GM12865 (cell line): ENCODE results near the gene HECW1.

Experiments
- DNase-seq: peaks from one replicate; pipeline ENCODE4 v3.0.0; 2010; ENCODE audit warnings: low read depth
- H3K4me3 ChIP-seq: 2 replicates; pipeline ENCODE4 v1.5.1; 2011; ENCODE audit warnings: mild to moderate bottlenecking, low read depth, low read length, control low read depth
- TF ChIP-seq, protein P1 (sequence below): IDR thresholded peaks from 2 replicates; pipeline ENCODE4 v1.5.1; 2011; ENCODE audit warnings: low read length, control low read depth, low read depth, inconsistent platforms; ENCODE audit not compliant: insufficient read depth; ENCODE audit errors: missing control alignments

Gene HECW1

DNA sequence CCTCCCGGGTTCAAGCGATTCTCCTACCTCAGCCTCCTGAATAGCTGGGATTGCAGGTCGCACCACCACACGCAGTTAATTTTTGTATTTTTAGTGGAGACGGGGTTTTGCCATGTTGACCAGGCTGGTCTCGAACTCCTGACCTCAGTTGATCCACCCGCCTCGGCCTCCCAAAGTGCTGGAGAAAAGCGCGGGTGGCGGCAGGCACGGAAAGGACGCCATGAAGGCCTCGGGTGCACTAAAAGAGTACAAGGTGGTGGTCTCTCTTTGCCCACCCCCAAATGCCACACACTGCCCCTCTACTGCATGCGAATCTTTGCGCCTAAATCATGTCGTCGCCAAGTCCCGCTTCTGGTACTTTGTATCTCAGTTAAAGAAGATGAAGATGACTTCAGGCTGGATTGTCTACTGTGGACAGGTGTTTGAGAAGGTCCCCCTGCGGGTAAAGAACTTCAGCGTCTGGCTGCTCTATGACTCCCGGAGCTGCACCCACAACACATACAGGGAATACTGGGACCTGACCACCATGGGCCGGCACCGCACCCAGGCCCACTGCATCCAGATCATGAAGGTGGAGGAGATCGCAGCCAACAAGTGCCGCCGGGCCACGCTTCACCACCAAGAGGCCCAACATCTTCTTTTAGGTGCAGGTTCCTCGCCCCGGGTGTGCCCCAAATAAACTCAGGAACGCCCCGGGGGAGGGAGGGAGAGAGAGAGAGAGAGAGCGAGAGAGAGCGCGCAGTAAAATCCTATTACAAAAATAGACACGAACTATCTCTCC lies 161.7 kb downstream of the HECW1 start:
- no peak for DNase-seq
- no peak overlapping the region for H3K4me3 ChIP-seq
- TF ChIP-seq, protein P1, sequence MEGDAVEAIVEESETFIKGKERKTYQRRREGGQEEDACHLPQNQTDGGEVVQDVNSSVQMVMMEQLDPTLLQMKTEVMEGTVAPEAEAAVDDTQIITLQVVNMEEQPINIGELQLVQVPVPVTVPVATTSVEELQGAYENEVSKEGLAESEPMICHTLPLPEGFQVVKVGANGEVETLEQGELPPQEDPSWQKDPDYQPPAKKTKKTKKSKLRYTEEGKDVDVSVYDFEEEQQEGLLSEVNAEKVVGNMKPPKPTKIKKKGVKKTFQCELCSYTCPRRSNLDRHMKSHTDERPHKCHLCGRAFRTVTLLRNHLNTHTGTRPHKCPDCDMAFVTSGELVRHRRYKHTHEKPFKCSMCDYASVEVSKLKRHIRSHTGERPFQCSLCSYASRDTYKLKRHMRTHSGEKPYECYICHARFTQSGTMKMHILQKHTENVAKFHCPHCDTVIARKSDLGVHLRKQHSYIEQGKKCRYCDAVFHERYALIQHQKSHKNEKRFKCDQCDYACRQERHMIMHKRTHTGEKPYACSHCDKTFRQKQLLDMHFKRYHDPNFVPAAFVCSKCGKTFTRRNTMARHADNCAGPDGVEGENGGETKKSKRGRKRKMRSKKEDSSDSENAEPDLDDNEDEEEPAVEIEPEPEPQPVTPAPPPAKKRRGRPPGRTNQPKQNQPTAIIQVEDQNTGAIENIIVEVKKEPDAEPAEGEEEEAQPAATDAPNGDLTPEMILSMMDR, result no peak

DNA sequence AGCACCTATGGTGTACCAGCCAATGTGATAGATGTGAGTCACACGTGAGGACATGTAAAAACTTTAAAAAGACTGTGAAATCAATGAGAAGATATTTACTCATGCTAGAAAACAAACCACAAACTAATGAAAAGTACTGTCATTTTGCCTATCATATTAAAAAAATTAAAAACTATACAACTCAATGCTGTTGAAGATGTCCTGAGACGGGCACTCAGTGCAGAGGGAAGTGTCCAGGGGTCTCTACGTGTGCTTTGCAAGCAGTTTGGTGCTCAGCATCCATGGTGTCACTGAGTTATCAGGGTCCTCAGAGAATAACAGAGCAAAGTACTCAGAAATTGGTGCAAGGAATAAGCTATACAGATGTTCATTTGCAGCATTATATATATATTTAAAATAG lies 162.3 kb downstream of the HECW1 start:
- no peak overlapping the region for H3K4me3 ChIP-seq
- TF ChIP-seq, protein P1, result no peak

DNA sequence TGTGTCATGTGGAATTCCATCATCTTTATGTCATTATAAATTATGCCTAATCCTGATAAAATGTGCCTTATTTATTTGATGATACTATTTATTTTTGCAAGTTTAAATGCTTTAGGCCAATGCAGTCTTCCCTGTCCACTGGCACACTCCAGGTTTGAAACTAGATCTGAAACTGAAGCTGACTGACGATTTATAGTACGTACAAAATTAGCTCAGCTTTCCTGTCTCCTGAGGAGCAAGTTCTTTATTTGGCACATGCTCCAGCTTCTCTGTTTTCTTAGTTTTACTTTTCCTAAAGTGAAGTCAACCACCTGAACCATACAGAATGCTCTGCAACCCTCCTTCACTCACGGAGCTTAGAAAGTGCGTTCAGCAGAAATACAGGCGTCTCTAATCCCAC lies 164.1 kb downstream of the HECW1 start:
- DNase-seq, result no peak
- no peak overlapping the region for H3K4me3 ChIP-seq

More for the DNA sequence above, 162.3 kb downstream of the HECW1 start:
- no peak for DNase-seq

DNA sequence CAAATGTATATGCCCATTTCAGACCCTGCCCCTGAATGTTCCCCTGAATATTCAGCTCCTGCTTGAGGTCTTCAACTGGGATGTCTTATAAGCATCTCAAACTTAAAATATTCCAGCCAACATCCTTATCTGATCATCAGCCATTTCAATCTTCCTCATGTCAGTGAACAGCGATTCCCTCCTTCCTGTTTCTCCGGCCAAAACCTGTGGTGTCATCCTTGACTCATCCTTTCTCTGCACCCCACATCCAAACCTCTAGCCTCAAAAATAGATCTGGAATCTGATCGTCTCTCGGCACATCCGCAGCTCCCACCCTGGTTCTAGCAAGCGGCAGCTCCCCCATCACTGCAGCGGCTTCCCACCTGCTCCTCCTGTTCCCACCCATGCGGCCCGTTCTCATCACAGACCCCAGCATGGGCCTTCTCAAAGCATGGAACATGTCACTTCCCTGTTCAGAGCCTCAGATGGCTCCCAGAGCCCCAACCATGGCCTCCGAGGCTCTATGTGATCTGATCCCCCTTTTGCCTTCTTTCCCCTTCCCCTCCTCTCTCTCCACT lies 165.7 kb downstream of the HECW1 start:
- TF ChIP-seq, protein P1, result no peak
- no peak overlapping the region for H3K4me3 ChIP-seq
- DNase-seq, result no peak

More for the DNA sequence above, 164.1 kb downstream of the HECW1 start:
- TF ChIP-seq, protein P1, result no peak

DNA sequence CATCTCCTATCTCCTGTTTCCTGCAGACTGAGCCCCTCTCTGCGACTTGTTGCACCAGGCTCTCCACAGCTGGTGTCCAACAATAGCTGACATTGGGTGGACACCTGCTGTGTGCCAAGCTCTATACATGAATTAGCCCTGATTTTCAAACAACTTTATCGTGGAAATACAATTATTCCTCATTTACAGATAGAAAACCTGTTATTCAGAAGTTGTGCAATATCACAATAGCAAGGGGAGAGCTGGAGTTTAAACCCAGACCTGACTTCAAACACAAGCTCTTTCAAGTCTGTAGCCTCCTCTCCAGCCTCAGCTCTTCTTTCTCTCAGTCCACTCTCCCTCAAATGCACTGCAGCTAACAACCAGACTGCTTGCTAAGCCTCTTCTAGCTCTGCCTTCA lies 168.8 kb downstream of the HECW1 start:
- TF ChIP-seq, protein P1, result no peak
- no peak overlapping the region for H3K4me3 ChIP-seq
- no peak for DNase-seq

DNA sequence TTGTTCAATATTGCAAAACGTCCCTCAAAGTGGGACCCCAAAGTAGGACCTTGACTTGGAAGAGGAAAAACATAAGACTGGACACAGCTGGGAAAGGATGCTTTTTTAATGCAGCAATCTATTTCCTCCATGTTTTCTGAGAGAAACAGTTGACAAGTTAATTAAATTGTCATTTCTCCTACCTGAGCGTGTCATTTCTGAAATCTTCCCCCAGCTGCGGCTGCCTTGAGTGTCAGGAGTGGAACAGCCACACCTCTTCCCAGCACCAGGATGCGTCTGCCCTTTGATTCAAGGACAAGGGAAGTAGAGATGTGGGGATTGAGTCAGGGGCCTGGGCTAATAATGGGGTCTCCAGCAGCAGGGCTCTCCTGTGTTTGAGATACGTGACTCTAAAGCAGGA lies 171.3 kb downstream of the HECW1 start:
- no peak overlapping the region for H3K4me3 ChIP-seq
- no peak for DNase-seq
- TF ChIP-seq, protein P1, result no peak
